DMS79 treated with DMSO at 0.1 percent for 48 hours (cell line): ENCODE data around the gene POU3F3.
A peak's percentile ranks its signal among the peaks of the same experiment; 100 is the strongest.

Experiments
- DNase-seq: peaks from one replicate; lab custom pipeline; 2025; lab: John Stamatoyannopoulos, UW

Gene POU3F3

DNA sequence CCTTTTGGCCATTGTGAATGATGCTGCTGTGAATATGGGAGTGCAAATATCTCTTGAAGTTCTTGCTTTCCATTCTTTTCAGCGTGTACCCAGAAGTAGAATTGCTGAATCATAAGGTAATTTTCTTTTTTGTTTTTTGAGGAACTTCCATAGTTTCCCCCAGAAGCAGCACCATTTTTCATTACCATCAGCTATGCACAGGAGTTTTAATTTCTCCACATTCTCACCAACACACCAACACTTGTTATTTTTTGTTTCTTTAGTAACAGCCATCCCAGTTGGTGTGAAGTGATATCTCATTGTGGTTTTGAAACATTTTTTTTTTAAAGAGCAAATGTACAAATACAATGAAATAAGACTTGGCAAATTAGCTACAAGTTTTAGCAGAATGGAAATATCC lies 21.3 kb downstream of the POU3F3 start:
- no peak for DNase-seq

DNA sequence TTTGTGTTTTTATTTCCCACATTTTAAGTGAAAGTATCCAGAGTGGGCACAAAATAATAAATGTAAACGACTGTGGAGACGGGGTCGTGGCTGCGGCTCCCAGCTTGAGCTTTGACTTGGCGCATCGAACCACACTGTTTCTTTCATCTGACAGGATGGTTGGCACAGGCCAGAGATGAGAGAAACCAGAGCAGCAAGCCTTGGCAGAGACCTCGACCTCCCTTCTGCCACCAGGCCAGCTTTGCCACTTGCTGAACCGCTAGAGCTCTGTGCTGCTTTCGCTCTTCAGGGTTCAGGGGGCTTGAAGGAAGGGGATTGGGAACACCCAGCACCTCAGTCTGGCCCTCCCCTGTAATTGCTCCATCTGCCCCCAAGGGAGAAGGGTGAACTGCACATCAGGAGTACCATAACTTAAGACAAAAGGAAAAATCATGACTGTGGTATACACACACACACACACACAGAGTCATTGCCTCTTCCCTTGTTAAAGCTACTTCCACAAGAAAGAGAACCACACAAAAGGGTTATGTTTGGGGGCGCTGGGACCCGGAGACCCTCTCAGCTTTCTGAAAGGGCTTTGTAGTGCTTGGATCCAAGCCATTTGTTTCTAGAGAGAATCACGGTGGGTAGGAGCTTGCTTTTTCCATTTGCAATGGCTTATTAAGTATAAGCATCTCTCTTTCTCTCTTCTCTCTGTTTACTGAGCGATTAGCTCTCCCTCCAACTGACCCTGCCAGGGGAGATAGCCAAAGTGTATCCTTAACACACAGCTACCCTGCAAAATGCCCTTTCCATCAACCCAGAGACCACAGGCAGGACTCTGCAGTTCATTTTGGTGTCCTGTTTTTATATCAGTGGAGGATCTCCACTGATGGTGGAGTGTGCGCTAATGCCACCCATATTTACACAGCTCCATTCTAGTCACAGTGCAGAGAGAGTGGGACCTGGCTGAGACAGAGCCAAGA lies 23.0 kb downstream of the POU3F3 start:
- DNase-seq = no peak

DNA sequence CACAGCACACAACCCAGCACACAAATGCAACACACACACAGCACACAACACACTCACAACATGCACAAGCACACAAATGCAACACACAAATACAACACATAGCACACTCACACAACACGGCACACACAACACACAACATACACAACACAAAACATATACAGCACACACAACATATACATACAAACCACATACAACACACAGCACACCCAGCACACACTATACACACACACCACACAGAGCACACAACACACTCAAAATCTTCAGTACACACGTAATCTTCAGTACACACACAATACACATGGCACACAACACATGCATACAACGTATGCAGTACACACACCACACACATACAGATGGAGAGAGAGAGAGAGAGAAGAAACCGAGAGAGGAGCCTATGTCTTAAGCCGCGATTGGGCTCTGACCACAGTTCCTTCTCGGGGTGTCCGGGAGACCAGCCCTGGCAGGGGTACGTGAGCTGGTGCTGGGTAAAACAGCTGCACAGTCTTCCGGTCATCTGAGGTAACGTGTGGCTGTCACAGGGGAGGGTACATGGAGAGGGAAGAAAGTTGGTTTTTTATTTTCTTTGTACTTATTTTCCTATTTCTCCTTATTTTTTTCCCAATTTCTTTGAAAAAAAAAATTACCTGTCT lies 25.1 kb downstream of the POU3F3 start:
- DNase-seq = no peak

DNA sequence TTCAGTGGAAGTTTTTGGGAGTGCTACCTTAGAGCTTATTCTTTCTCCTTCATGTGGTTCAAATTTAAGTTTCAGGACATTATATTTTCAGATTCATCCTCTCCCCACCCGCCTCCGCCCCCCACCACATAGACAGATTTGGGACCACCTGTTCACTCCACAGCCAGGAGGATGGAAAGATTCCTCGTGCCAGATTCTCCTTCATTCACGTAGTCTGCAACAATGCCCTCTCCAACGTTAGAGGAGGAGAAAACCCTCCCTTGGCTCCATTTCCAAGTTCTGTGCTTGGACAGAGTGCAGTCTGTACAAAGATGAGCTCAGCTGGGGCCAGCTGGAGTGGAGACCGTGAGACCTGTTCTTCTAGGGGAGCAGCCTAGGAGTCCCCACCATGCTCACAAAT lies 26.2 kb downstream of the POU3F3 start:
- no peak for DNase-seq

DNA sequence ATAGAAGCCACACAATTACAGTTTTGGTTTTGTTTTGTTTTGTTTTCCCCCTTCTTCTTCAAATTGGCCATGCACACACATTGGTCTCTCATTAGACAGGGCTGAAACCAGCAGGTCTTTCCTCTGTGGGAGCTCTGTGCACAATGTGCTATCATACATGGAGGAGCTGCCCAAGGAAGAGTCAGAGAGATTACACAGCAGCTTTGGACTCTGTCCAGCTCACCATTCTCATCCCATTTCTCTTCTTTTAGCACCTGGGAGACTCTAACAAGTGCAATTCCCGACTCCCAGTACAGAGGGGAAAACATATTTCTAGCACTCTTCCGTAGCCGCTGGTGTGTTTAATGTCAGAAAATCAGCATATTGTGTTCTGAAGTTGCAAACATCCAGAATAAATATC lies 29.4 kb downstream of the POU3F3 start:
- DNase-seq = no peak

DNA sequence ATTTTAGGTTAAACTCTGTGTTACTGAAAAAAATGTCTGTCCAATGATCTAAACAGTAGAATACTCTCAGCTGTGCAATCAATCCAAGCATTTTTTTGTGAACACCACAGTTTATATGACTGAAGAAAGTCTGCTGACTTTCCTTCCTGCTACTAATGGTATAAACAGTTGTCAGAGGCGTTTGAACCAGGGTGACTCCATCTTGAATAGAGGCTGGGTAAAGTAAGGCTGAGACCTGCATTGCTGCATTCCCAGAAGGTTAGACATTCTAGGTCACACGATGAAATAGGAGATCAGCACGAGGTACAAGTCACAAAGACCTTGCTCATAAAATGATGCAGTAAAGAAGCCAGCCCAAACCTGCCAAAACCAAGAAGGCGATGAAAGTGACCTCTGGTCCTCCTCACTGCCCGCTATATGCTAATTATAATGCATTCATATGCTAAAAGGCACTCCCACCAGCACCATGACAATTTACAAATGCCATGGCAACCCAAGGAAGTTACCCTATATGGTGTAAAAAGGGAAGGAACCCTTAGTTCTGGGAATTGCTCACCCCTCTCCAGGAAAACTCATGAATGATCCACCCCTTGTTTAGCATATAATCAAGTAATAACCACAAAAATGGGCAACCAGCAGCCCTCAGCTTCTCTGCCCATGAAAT lies 31.3 kb downstream of the POU3F3 start:
- DNase-seq = no peak

DNA sequence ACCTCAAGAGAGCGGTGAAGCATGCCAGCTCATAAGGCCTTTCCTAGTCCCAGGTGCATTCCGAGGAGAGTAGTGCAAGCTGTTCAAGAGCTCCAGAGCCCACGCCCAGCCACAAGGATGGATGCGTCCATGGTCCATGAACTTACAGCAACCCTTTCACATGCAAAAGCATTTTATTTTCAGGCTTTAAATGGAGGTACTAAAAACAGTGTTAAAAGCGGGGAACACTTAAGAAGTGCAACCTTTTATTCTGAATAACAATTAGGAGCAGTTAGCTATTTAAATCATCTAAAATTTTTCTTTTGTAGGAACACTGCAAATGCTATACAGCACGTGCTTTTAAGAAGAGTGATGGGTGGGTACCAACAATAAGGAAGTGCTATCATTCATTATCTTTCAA lies 33.8 kb downstream of the POU3F3 start:
- DNase-seq = no peak

DNA sequence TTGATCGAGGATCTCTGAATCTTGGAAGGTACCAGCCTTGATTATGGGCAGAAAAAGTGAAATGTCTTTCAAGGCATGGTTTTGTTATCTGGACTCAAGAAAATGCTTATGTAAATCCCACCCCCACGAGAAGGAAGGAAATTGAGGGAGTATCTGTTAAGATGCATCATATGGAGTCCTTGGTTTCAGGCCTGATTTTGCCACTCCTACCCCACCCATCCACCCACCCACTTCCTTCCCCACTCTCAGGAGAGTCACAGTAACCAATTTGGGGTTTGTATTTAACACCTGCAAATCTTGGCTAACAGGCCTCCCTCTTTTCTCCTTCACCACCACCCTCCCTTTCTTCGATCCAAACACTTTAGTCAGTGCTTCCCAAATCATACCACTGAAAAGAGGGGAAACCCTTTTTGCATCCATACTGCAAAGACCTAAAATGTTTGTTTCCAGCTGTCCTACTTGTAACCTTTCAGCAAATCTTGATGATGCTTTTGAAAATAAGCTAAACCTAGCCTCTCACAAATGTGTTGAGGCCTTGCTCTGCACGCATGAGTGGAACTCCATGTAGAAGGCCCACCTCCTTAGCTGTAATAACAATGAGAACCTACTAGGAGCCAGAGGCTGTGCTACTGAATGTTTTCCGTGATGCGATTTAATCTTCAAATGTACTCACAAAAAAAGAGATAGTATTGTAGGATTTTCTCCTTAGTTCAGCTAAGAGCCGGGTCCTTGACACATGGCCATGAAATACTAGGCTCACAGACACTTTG lies 34.8 kb downstream of the POU3F3 start:
- DNase-seq = no peak

DNA sequence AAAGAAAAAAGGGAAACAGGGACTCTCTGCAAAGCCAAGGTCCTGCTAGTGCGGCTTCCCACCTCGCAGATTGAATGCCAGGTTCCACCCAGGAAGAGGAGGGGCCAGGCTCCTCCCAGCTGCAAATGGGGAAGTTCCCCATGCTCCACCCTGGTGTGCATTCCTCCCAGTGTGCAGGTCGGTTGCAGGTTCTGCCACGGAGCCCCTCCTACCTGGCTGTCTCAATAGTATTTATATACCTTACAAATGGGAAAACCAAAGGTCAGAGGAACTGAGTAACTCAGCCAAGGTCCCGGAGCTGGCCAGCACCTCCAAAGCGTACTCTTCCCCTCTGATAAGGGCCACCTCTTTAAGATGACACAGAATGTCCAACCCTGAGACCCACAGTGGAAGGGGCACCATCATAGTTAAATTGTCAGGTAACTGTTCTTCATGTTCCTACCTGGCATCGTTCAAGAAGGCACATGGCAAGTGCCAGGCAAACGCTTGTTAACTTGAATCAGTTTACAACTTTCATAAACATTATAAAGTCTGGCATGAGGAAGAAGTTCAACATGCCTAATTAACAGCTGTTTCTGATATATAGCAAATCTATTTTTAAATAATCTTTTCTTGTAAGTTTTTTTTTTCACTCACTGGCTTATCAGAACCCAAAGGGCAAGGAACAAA lies 35.5 kb downstream of the POU3F3 start:
- no peak for DNase-seq

DNA sequence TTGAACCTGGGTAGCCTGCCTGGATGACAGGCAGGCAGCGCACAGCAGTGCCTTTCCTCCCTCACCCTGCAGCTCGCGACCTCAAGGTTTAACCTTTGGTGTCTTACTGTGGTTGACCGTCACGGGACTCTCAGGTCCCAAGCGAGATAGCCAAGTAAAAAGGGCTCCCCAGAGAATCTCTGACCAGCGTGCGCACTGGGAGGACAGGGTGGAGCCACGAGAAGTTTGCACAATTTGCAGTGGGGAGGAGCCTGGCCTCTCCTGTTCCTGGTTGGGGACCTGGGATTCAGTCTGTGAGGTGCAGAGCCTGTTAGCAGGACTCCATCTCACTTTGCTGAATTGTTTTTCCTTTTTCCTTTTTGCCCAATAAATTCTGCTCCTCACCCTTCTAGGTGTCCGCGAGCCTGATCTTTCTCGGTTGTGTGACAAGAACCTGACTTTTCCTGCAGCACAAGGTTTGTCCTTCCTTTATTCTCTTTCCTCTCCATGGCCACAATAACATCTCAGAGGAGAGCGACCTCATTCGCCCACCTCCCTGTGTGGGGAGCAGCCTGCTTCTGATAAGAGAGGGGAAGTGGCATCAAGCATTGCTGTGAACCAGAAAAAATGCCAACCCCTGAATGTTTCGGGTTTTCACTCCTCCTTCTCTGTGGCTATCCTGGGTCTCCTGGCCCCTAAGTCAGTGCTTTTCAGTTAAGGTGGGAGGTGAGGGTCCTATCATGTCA lies 36.2 kb downstream of the POU3F3 start:
- DNase-seq = no peak

DNA sequence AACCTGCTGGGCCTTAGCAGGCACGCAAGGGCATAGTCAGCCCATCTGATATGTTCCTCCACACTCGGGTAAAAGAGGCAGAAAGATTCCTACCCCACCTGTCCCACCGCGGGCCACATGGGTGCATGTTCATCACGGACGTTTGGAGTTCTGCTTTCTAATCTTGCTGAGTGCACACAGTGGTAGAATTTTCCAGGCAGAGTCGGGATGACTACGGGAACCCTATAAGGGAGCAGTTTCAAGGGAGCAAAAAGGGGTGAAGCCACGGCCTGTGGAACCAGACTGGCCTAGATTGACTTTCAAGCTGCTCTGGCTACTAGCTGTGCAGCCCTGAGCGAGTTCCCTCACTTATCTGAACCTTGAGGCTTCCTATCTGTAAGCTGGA lies 36.8 kb downstream of the POU3F3 start:
- no peak for DNase-seq

DNA sequence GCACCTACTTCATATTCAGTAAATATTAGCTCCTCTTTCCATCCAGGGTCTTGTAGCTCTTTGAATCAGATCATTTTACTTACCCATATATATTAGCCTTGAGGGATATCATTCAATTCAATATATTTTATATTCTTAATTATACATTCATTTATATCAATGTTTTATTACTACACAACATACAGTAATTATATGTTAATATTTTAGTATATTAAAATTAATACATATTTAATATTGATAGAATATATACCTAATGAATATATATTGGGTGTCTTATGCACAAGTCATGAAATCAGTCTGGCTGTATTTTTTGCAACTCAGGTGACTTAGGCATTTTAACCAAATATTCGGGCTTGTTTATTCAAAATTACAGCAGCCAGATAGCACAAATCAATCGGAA lies 37.2 kb downstream of the POU3F3 start:
- no peak for DNase-seq

DNA sequence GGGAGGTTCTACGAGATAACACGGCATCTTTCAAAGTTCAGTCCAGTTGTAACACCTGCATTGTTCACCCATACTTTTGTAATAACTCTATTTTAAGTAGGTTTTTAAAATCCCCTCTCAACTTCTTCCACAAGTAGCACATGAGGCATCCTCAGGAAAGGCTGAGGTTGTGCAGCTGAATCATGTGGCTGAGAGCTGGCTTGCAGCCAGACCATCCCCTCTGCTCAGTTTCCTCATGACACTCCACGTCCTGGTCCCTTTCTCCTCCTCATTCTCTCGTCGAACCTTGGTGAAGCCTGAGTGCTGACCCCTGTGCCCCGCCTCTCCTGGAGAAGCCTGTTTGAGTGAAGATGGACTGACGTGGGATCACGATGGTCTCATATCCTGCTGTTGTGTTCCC lies 42.5 kb downstream of the POU3F3 start:
- no peak for DNase-seq

DNA sequence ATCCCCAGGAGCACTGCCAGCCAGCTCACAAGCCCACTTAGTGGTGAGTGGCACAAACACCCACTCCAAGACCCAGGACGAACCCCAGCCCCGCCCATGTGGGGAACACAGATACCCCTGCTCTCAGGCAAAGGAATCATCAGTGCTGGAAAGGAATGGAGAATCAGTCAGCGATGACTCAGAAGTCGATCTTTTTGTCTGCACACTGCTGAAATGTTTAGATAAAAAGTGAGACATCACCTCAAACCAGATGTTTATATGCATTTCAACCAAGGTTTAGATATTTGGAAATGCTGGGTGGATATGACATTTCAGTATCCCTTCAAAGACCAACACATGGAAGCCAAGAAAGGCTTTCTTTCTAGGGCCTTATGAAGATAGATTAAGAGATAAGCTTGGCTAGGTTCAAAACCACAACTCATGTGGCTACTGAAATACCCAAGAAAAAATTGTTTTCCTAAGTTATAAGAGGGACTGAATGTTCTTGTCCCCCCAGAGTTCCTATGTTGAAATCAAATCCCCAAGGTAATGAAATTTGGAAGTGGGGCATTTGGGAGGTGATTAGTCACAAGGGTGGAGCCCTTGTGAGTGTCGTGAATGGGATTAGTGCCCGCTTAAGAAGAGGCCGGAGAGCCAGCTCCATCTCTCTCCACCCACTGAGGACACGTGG lies 43.7 kb downstream of the POU3F3 start:
- no peak for DNase-seq

DNA sequence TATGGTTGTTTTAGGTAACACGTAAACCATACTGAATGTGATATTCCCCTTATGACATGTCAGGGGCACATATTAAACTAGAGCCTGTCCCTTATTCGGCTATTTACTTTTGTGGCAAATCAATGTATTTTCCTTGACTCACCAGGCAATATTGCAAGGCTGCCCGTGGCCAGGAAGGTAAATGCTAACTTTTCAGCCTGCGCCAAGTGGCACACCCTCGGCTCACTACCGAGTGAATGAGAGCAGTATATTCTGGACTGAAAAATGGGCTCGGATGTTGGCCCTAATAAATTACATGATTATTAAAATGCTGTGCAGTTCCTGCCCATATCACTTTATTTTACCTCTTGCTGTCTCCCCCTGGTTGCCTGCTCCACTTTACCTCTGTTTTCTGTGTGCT lies 46.7 kb downstream of the POU3F3 start:
- no peak for DNase-seq

DNA sequence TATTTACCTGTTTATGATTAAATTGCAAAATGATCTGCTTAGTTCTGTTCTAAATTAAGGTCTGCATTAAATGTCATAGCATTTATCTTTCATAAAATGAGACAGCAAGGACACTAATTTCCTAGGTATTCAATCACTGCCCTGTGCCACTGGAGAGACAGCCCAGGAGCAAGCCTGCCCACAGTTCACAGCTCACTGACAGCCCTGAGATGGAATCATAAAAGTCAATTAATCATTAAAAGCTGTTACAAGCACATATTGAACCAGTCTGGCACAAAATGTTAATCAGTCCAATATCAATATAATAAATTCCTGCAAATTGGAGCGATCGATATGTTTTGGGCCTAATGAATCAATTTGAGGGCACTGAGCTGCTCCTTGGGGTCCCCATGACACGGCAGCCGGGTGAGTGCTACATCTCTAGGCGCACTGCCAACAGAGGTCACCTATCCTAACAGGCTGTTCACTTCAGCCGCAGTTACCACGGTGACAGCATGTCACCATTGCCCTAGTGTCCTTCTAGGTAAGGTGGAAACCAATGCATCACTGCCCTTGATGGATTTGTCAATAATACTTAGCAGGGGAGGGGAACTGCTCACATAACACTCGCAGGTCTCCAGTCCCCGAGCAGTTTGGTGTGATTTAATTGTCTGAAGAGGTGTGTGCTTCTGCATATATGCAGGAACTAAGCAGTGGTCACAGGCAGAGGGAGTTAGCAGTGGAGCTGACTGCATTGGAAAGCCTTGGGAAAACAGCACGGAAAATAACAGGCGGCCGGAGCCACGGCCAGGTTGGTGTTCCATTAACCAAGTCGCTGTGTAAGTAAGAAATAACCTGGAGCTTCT lies 47.3 kb downstream of the POU3F3 start:
- peak; percentile 23 for DNase-seq

DNA sequence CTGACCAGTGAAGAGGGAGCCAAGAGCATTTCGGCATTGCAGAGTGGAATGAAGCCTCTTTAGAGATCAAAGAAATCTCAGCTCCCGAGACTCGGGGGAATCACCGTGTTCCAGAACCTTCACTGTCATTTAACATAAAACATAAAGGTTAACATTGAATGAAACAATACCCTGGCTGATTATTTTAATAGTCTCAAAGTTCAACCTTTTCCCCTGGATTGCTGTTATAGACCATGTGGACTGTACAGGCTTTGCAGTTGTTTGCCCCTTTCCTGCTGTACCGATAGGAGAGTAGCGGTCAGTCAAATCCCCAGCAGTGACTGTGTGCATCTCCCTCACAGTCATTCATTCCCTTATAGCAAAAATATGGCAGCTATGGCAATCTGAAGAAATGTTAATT lies 48.4 kb downstream of the POU3F3 start:
- no peak for DNase-seq
